Suppressor macrophage (primary cell): Measurements from ENCODE around the gene ERCC6L2.

Experiments used
- DNase-seq, 4 experiments: peaks; one replicate each; pipeline ENCODE4 v3.0.0-alpha.2; 2020 to 2022

ERCC6L2 gene

GRCh38 chr9:95980262-95981125, 105.0 kb downstream of the ERCC6L2 start:
- peak; percentile 32 to 70 (median 46) for DNase-seq

- no peak for DNase-seq
Measured at GRCh38 chr9:95981761-95982390, 106.4 kb downstream of the ERCC6L2 start.

GRCh38 chr9:95985440-95986055, 110.1 kb downstream of the ERCC6L2 start:
- DNase-seq = no peak

GRCh38 chr9:95989297-95989696, 113.8 kb downstream of the ERCC6L2 start:
- DNase-seq = no peak

GRCh38 chr9:95991326-95991725, 115.8 kb downstream of the ERCC6L2 start:
- DNase-seq = peak in 1 of 4 experiments; percentile 15

- DNase-seq = no peak
Measured at GRCh38 chr9:95992536-95992935, 117.0 kb downstream of the ERCC6L2 start.

- DNase-seq = no peak
Measured at GRCh38 chr9:95993337-95993736, 117.8 kb downstream of the ERCC6L2 start.

- no peak for DNase-seq
Measured at GRCh38 chr9:95999390-95999789, 123.9 kb downstream of the ERCC6L2 start.

GRCh38 chr9:96004379-96004778, 128.9 kb downstream of the ERCC6L2 start:
- peak in 2 of 4 experiments; percentile 34 to 35 for DNase-seq

- DNase-seq = no peak
Measured at GRCh38 chr9:96006296-96006879, 130.9 kb downstream of the ERCC6L2 start.

GRCh38 chr9:96006961-96007360, 131.5 kb downstream of the ERCC6L2 start:
- no peak for DNase-seq

GRCh38 chr9:96008502-96009222, 133.2 kb downstream of the ERCC6L2 start:
- DNase-seq = peak in 2 of 4 experiments; percentile 38 to 54

- DNase-seq = no peak
Measured at GRCh38 chr9:96009223-96009602, 133.7 kb downstream of the ERCC6L2 start.

- no peak for DNase-seq
Measured at GRCh38 chr9:96009690-96010472, 134.4 kb downstream of the ERCC6L2 start.

GRCh38 chr9:96014078-96014477, 138.6 kb downstream of the ERCC6L2 start:
- no peak for DNase-seq

- DNase-seq = no peak
Measured at GRCh38 chr9:96015876-96016686, 140.6 kb downstream of the ERCC6L2 start.
